Measurements from ENCODE around the gene TOP2A. TPM values are rescaled to one million over a fixed set of nuclear protein-coding genes. Genes with fewer than 3 reads are reported as not detected.

The TOP2A gene
- total RNA-seq, 2 donors from 2014 or later = 0.31 to 3.7 TPM

DNA sequence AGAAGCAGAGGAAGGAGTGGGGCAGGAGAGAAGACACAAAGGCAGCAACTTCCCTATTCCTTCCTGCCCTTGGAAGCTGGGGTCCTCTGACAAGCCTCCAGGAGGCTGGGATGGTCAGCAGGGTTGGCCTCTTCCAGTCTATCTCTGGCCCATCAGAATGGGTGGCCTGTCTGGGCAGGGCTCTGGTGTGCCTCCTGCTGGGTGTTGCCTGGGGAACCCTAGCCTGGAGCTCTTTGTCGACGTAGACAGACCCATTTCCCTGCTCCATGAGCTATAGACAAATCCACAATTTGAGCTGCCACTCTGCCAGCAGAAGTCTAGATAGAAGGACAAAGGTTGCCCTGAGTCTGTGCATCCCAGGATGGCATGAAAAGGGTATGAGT lies 36.9 kb upstream of the TOP2A start:
- peak overlapping the region in 1 of 2 donors; percentile 73 for H3K27ac ChIP-seq
- DNase-seq (ENCODE audit: low spot score) = no peak
- peaks cover 0 to 80% of the 10 kb centered on the region in 2 donors for H3K4me1 ChIP-seq
- no peaks in the 10 kb centered on the region for H3K9me3 ChIP-seq
- TF ChIP-seq, protein P1, sequence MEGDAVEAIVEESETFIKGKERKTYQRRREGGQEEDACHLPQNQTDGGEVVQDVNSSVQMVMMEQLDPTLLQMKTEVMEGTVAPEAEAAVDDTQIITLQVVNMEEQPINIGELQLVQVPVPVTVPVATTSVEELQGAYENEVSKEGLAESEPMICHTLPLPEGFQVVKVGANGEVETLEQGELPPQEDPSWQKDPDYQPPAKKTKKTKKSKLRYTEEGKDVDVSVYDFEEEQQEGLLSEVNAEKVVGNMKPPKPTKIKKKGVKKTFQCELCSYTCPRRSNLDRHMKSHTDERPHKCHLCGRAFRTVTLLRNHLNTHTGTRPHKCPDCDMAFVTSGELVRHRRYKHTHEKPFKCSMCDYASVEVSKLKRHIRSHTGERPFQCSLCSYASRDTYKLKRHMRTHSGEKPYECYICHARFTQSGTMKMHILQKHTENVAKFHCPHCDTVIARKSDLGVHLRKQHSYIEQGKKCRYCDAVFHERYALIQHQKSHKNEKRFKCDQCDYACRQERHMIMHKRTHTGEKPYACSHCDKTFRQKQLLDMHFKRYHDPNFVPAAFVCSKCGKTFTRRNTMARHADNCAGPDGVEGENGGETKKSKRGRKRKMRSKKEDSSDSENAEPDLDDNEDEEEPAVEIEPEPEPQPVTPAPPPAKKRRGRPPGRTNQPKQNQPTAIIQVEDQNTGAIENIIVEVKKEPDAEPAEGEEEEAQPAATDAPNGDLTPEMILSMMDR (IDR thresholded peaks at IDR 0.05) = no peak
- H3K36me3 ChIP-seq = peaks cover 48% of the 10 kb centered on the region
- H3K4me3 ChIP-seq = no peak overlapping the region
- no peaks in the 10 kb centered on the region for H3K27me3 ChIP-seq

- DNase-seq (ENCODE audit: low spot score) = no peak
- Histone ChIP-seq H3K36me3 (peaks cover 48% of the 10 kb centered on the region), H3K27ac (peak overlapping the region in 1 of 2 donors; percentile 73), H3K4me1 (peaks cover 0 to 80% of the 10 kb centered on the region in 2 donors), H3K27me3 (no peaks in the 10 kb centered on the region), H3K4me3 (no peak overlapping the region), H3K9me3 (no peaks in the 10 kb centered on the region)
- TF ChIP-seq, protein P1 (IDR thresholded peaks at IDR 0.05) = no peak
Observed at GRCh38 chr17:40453881-40454612, 36.4 kb upstream of the TOP2A start.

- Histone ChIP-seq H3K27me3 (no peaks in the 10 kb centered on the region), H3K4me3 (no peak overlapping the region), H3K4me1 (peaks cover 0 to 80% of the 10 kb centered on the region in 2 donors), H3K27ac (peak overlapping the region; percentile 69 to 73), H3K9me3 (no peaks in the 10 kb centered on the region), H3K36me3 (peaks cover 47% of the 10 kb centered on the region)
- no peak for DNase-seq (ENCODE audit: low spot score)
- TF ChIP-seq, protein P1 (IDR thresholded peaks at IDR 0.05) = no peak
Observed at GRCh38 chr17:40452921-40453378, 35.3 kb upstream of the TOP2A start.

- Histone ChIP-seq H3K27ac (peak overlapping the region; percentile 69 to 73), H3K9me3 (no peaks in the 10 kb centered on the region), H3K27me3 (no peaks in the 10 kb centered on the region), H3K4me1 (peaks cover 0 to 80% of the 10 kb centered on the region in 2 donors), H3K4me3 (no peak overlapping the region), H3K36me3 (peaks cover 41% of the 10 kb centered on the region)
- DNase-seq (ENCODE audit: low spot score) = peak; percentile 77
- TF ChIP-seq, protein P1 (IDR thresholded peaks at IDR 0.05) = no peak
Observed at GRCh38 chr17:40452216-40452787, 34.6 kb upstream of the TOP2A start.

- peak; percentile 88 for DNase-seq (ENCODE audit: low spot score)
- TF ChIP-seq, protein P1 (IDR thresholded peaks at IDR 0.05) = no peak
- H3K27ac ChIP-seq = peak overlapping the region; percentile 69 to 73
- no peaks in the 10 kb centered on the region for H3K9me3 ChIP-seq
- H3K27me3 ChIP-seq = no peaks in the 10 kb centered on the region
- peaks cover 0 to 80% of the 10 kb centered on the region in 2 donors for H3K4me1 ChIP-seq
- no peak overlapping the region for H3K4me3 ChIP-seq
- H3K36me3 ChIP-seq = peaks cover 32% of the 10 kb centered on the region
Observed at GRCh38 chr17:40451420-40451819, 33.7 kb upstream of the TOP2A start.

All from right atrium auricular region (tissue), 2 donors.